Endothelial cell of umbilical vein (primary cell): ENCODE measurements around the gene PTGER2.

ENCODE experiments used
- CTCF ChIP-seq, 2 donors: IDR thresholded peaks; 1 replicate in 1 of 2; 2 replicates in 1 of 2; pipeline ENCODE4 v1.5.1; 2011; ENCODE audit warnings: low read length in 2 of 2, mild to moderate bottlenecking in 2 of 2, moderate library complexity in 2 of 2, control low read depth in 1 of 2, inconsistent platforms in 1 of 2, low read depth in 1 of 2; ENCODE audit not compliant: insufficient read depth in 1 of 2; ENCODE audit errors: extremely low read depth in 1 of 2
- EZH2 ChIP-seq: IDR thresholded peaks from 2 replicates; pipeline ENCODE4 v1.6.1; 2012; ENCODE audit warnings: borderline replicate concordance, low read depth, mild to moderate bottlenecking, moderate library complexity, low read length, inconsistent platforms; ENCODE audit not compliant: severe bottlenecking
- FOS ChIP-seq: IDR thresholded peaks from 2 replicates; pipeline ENCODE4 v1.6.1; 2011; ENCODE audit warnings: mild to moderate bottlenecking, low read length, moderate library complexity, borderline replicate concordance; ENCODE audit not compliant: insufficient read depth
- GATA2 ChIP-seq: IDR thresholded peaks from 2 replicates; pipeline ENCODE4 v1.7.0; 2011; ENCODE audit warnings: low read depth, mild to moderate bottlenecking, moderate library complexity, mixed read lengths, low read length; ENCODE audit not compliant: insufficient read length, insufficient read depth
- JUN ChIP-seq: IDR thresholded peaks from 2 replicates; pipeline ENCODE4 v1.6.1; 2011; ENCODE audit warnings: borderline replicate concordance, low read depth; ENCODE audit not compliant: insufficient read length, insufficient read depth
- MAX ChIP-seq: IDR thresholded peaks from 2 replicates; pipeline ENCODE4 v1.6.1; 2011; ENCODE audit not compliant: insufficient read depth, insufficient read length
- MYC ChIP-seq: IDR thresholded peaks from one replicate; pipeline ENCODE4 v1.6.1; 2011; ENCODE audit warnings: mild to moderate bottlenecking, low read depth, low read length
- POLR2A ChIP-seq: IDR thresholded peaks from 2 replicates; pipeline ENCODE4 v1.6.1; 2012; ENCODE audit warnings: low read depth, mild to moderate bottlenecking, control low read depth, low read length
- POLR2AphosphoS5 ChIP-seq: IDR thresholded peaks from 2 replicates; pipeline ENCODE4 v1.6.1; 2012; ENCODE audit warnings: low read depth, mild to moderate bottlenecking, control low read depth, low read length, moderate library complexity; ENCODE audit not compliant: insufficient read depth

- TF ChIP-seq MAX (no peak), POLR2A (no peak), CTCF (IDR thresholded peaks at IDR 0.05; ENCODE audit: extremely low read depth in 1 of 2, insufficient read depth in 1 of 2, low read depth in 1 of 2, low read length in 2 of 2) (no peak), EZH2 (no peak), POLR2AphosphoS5 (no peak), FOS (no peak), GATA2 (no peak), JUN (no peak), MYC (no peak)
Observed at GRCh38 chr14:52342849-52343596, 28.9 kb downstream of the PTGER2 start.
